Measurements from ENCODE around the gene ZNF670.

ZNF670 gene

GRCh38 chr1:247103859-247104591, 25.4 kb upstream of the ZNF670 start, which contains the start of gene ZNF669:
TSS of gene ZNF669 (minus strand) at chr1:247104356. CDS start at chr1:247104199, 157 bp downstream.
- in situ Hi-C loops (cut with MboI; ENCODE audit: low sequenced_read_pairs, unreplicated experiment) = no loop called here
- peak; percentile 95 for DNase-seq (ENCODE audit: low spot score)
- TF ChIP-seq CTCF (IDR thresholded peaks at IDR 0.05; ENCODE audit: borderline replicate concordance, control extremely low read depth, extremely low read depth, insufficient read depth, missing control alignments) = no peak

- TF ChIP-seq CTCF (IDR thresholded peaks at IDR 0.05; ENCODE audit: borderline replicate concordance, control extremely low read depth, extremely low read depth, insufficient read depth, missing control alignments) = no peak
- in situ Hi-C loops (cut with MboI; ENCODE audit: low sequenced_read_pairs, unreplicated experiment) = no loop called here
- no peak for DNase-seq (ENCODE audit: low spot score)
Observed at GRCh38 chr1:247102381-247102780, 23.8 kb upstream of the ZNF670 start.

GRCh38 chr1:247100676-247101279, 22.2 kb upstream of the ZNF670 start:
- in situ Hi-C loops (cut with MboI; ENCODE audit: low sequenced_read_pairs, unreplicated experiment) = no loop called here
- no peak for TF ChIP-seq CTCF (IDR thresholded peaks at IDR 0.05; ENCODE audit: borderline replicate concordance, control extremely low read depth, extremely low read depth, insufficient read depth, missing control alignments)
- no peak for DNase-seq (ENCODE audit: low spot score)

GRCh38 chr1:247096958-247097357, 18.3 kb upstream of the ZNF670 start:
- no peak for TF ChIP-seq CTCF (IDR thresholded peaks at IDR 0.05; ENCODE audit: borderline replicate concordance, control extremely low read depth, extremely low read depth, insufficient read depth, missing control alignments)
- no peak for DNase-seq (ENCODE audit: low spot score)
- in situ Hi-C loops (cut with MboI; ENCODE audit: low sequenced_read_pairs, unreplicated experiment) = no loop called here

GRCh38 chr1:247096544-247096943, 17.9 kb upstream of the ZNF670 start:
- in situ Hi-C loops (cut with MboI; ENCODE audit: low sequenced_read_pairs, unreplicated experiment) = no loop called here
- no peak for TF ChIP-seq CTCF (IDR thresholded peaks at IDR 0.05; ENCODE audit: borderline replicate concordance, control extremely low read depth, extremely low read depth, insufficient read depth, missing control alignments)

GRCh38 chr1:247096112-247096511, 17.5 kb upstream of the ZNF670 start:
- no peak for TF ChIP-seq CTCF (IDR thresholded peaks at IDR 0.05; ENCODE audit: borderline replicate concordance, control extremely low read depth, extremely low read depth, insufficient read depth, missing control alignments)
- in situ Hi-C loops (cut with MboI; ENCODE audit: low sequenced_read_pairs, unreplicated experiment) = no loop called here
- no peak for DNase-seq (ENCODE audit: low spot score)

More at GRCh38 chr1:247096544-247096943, 17.9 kb upstream of the ZNF670 start:
- no peak for DNase-seq (ENCODE audit: low spot score)
